NOMO-1 treated with DMSO at 0.1 percent for 48 hours (cell line): ENCODE results near the gene IER3IP1.
"Not testable (repeated sequence)": the region's sequence is repeated elsewhere in the genome, so short reads cannot be mapped to it uniquely, and the experiment has no call there.

Experiments
- DNase-seq: peaks from one replicate; lab custom pipeline; 2025; ENCODE audit not compliant: unreplicated experiment; lab: John Stamatoyannopoulos, UW

Gene IER3IP1

GRCh38 chr18:47175898-47176575 is at the start of gene IER3IP1:
Gene IER3IP1 (minus strand): TSS chr18:47176364. CDS start chr18:47176277, 87 bp downstream.
- DNase-seq, result peak; percentile 88

DNA sequence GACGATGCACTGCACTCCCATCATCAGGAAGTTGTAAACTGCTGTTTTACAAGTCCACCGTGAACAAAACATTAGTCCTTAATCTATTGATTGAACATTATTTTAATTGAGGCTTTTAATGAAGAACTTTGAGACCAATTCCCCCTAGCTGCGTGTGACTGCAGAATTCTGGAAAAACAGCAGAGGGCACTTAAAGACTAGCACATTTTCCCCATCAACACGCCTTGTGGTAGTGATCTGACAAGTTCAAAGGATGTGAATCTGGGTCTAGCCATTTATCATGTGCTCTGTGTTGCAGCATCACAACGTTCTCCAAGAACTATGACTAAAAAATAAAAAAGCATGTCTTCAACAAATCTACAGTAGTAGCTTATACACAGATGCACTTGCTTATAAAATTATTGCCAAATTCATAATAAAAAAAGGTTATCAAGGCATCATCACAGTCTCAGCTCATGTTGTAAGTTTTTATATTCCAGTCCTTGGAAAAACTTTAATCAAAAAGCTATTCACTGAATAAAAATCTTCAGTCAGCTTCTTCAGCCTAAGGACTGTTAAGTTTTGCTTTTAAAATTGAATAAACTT is 39.5 kb upstream of the IER3IP1 start:
- peak; percentile 45 for DNase-seq

DNA sequence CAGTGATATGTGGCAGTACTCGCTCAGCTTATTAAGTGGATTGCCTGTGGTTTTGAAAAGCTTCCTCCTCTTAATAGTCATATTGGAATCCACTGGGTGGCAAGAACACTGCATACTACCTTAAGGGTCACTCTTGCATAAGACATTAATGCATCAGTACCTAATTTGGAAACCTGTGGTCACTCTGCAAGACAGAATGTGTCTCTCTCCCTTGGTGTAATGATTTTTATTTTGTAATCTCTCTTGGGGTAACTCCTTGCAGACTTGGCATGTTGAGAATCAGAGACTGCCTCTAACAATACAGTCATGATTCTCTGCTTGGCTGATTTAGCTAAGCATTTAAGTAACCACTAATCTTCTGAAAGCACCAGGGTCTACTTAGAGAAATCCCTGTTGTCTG is 33.0 kb upstream of the IER3IP1 start:
- peak; percentile 15 for DNase-seq

- no peak for DNase-seq
Observed at GRCh38 chr18:47206945-47207637, 30.9 kb upstream of the IER3IP1 start.

DNA sequence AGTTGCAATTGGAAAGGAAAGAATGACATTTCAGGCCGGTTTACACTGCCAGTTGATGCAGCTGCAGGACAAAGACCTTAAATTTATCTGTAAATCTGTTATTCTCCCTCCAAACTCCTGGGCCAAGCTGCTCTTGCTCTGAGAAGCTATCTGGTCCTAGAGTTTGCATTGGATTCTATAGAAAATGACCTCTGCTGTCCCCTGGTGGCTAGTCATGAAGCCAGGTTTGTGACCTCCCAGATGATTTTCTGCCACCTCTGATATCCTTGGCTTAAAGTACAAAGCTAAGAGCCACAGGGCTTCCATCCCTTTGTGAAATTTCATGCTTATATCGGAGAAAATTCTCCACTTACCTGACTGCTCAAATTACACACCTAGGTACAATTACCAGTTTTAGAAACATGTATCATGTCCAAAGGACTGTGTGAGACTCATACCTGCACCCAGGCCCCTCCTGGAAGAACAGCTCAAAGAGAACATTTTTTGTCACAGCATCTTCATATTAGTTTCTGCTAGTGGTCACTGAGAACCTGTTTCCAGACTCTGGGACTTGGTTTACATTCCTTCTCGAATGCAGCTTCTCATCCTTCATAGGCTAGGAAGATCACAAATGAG is 28.9 kb upstream of the IER3IP1 start:
- DNase-seq, result no peak

DNA sequence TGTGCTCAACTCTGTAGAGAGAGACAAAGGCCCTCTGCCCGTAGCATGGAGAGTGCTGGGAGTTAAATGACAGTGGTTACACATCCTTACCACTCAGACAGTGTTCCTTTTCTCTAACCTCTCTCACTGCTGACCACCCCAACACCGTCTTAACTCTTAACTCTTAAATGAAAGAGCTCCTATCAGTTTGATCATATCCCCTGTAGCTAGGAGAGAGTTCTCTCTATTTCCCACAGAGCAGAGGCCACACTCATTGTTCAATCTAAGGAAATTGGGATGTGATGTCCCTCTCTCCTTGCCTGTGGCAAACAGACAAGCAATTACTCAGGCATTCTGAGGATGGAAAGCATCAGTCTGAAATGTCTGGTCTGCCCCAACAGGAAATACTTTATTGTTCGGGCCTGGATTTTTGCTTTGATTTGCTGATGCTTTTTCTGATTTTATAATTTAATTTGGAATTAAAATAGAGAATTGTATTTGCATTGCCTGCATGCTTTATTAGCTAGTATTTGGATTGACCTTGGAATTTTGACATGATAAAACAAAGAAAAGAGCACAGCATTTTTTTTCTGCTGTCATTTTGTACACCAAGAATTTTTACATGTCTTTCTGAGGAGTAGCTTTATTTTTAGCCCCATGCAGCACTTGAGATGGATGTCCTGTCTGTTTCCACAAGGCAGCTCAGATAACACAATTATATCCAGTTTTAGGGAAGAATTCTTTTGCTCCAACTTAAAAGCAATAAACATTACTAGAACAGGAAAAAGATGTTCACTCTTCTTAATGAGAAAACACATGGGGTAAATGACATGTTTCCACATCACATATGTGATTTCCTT is 27.7 kb upstream of the IER3IP1 start:
- no peak for DNase-seq

GRCh38 chr18:47195961-47196360 is 19.8 kb upstream of the IER3IP1 start:
- not testable (repeated sequence) for DNase-seq

- DNase-seq, result no peak
Observed at GRCh38 chr18:47191961-47192360, 15.8 kb upstream of the IER3IP1 start.

DNA sequence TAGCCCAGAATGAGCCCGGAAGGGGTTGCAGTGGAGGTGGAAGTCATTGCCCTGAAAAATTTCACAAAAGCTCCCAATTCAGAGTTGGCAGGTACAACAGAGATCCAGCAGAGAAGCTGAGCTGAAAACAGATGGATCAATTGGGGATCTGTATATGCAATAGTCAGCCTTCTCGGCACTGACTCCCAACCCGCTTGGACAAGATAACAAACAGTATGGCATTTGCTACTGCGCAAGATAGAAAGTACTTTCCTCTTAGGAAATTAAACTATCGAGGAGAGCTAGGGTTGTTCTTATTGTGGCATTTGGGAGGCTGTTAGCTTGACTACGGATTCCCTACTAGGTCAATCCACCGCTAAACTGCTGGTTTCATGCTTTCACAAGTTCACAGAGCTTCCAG is 11.6 kb upstream of the IER3IP1 start:
- no peak for DNase-seq

GRCh38 chr18:47184419-47185050 is 8.4 kb upstream of the IER3IP1 start:
- no peak for DNase-seq

DNA sequence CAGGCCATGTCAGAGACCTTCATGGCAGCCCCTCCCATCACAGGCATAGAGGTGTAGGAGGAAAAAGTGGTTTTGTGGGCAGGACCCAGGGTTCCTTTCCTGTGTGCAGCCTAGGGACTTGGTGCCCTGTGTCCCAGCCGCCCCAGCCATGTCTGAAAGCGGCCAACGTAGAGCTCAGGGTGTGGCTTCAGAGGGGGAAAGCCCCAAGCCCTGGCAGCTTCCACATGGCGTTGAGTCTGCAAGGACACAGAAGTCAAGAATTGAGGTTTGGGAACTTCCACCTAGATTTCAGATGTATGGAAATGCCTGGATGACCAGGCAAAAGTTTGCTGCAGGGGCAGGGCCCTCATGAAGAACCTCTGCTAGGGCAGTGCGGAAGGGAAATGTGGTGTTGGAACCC is 6.0 kb upstream of the IER3IP1 start:
- not testable (repeated sequence) for DNase-seq

GRCh38 chr18:47180765-47181164 is 4.6 kb upstream of the IER3IP1 start:
- DNase-seq, result no peak

GRCh38 chr18:47179520-47179919 is 3.4 kb upstream of the IER3IP1 start:
- no peak for DNase-seq

GRCh38 chr18:47175283-47175897 is 774 bp downstream of the IER3IP1 start:
- no peak for DNase-seq

DNA sequence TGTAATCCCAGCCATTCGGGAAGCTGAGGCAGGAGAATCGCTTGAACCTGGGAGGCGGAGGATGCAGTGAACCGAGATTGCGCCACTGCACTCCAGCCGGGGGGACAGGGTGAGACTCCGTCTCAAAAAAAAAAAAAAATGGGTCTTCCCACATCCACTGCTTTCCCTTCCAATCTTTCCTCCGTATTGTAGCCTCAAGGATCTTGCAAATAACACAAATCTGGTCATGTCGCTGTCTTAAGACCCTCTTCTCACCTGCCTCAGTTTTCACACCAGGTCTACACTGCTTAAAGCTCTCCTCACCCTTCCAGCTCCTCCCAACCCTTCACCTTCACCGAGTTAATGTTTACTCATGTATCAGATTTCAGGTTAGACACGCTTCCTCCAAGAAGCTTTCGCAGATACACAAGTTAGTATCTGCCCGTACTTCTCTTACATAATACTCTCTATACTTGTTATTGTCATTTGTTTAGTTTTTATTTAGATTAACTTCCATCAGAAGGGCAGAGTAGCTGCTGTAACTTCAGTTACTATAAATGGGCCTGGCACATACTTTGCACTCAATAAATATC is 1.5 kb downstream of the IER3IP1 start:
- DNase-seq, result no peak

GRCh38 chr18:47172476-47172875 is 3.7 kb downstream of the IER3IP1 start:
- no peak for DNase-seq

DNA sequence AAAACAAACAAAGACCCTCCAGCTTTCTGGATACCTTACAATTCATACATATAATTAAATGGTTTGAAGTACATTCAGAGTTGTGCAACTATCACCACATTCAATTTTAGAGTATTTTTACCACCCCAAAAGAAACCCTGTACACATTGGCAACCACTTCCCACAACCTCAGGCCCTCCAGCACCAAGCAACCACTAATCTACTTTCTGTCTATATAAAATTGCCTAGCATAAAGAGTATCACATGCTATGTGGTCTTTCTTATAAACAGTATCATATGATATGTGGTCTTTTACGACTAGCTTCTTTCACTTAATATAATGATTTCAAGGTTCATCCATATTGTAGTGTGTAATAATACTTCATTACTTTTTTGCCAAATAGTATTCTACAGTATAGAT is 7.3 kb downstream of the IER3IP1 start:
- no peak for DNase-seq

DNA sequence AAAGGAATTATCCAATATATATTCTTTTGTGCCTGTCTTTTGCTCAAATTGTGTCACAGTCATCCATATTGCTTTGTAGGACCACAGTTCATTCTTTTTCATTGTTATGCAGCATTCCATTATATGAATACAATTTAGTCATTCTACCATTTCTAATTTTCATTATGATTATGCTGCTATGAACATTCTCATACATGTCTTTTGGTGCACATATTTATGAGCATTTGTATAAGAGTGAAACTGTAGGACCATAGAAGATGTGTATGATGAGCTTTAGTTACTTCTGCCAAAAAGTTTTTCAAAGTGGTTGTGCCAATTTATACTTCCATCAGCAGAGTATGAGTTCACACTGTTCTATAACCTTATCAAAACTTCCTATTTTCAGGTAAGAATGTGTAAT is 7.7 kb downstream of the IER3IP1 start:
- DNase-seq, result no peak

- DNase-seq, result no peak
Observed at GRCh38 chr18:47166294-47166693, 9.9 kb downstream of the IER3IP1 start.

DNA sequence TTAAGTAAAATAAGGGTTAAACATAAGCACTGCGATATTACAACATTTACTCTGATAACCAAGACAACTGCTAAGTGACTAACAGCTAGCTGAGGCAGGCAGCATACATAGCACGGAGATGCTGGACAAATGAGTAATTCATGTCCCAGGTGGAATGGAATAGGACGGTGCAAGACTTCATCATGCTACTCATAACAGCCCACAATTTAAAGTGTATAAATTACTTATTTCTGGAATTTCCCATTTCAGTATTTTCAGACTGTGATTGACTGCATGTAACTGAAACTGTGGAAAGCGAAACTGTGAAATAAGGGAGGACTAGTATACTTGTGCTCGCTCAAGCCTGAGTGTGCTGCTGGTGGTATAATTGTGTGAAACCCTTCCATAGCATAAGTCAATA is 12.9 kb downstream of the IER3IP1 start:
- DNase-seq, result no peak
